Activated CD4-positive, alpha-beta T cell treated with anti-CD3 and anti-CD28 coated beads for 36 hours (primary cell): ENCODE measurements around the gene KIFC3. TPM values are rescaled to one million over a fixed set of nuclear protein-coding genes. Genes with fewer than 3 reads are reported as not detected.

Experiments used
- ATAC-seq: fragments of 200-7000 bp; cut with Tn5 transposase; one replicate; pipeline ENCODE4 v1.10.0; 2021; ENCODE audit warnings: mild to moderate bottlenecking, moderate library complexity
- CTCF ChIA-PET: fragments of 350-600 bp; sonication (Branson Sonifier 250); formaldehyde crosslinking; loops from one replicate; lab custom pipeline; 2021; ENCODE audit warnings: antibody characterized with exemption; lab: Charles Lee
- POLR2A ChIA-PET: fragments of 350-600 bp; sonication (Branson Sonifier 250); formaldehyde crosslinking; loops from one replicate; lab custom pipeline; 2021; ENCODE audit warnings: antibody characterized with exemption, inconsistent platforms; lab: Charles Lee
- DNase-seq: peaks from one replicate; pipeline ENCODE4 v3.0.0-alpha.2; 2020
- H3K27ac Mint-ChIP-seq: one replicate; pipeline ENCODE4 v1.8.0; 2021; ENCODE audit warnings: mixed read lengths
- H3K27me3 Mint-ChIP-seq: one replicate; pipeline ENCODE4 v1.8.0; 2021; ENCODE audit warnings: mixed read lengths
- H3K36me3 Mint-ChIP-seq: one replicate; pipeline ENCODE4 v1.8.0; 2021; ENCODE audit warnings: low read depth, mixed read lengths
- H3K4me1 Mint-ChIP-seq: one replicate; pipeline ENCODE4 v1.8.0; 2021; ENCODE audit warnings: mixed read lengths
- H3K4me3 Mint-ChIP-seq: one replicate; pipeline ENCODE4 v1.8.0; 2021; ENCODE audit warnings: mild to moderate bottlenecking, moderate library complexity, mixed read lengths
- H3K9me3 Mint-ChIP-seq: one replicate; pipeline ENCODE4 v1.8.0; 2021; ENCODE audit warnings: low read depth, mixed read lengths
- intact Hi-C, 2 experiments: fragments of 100-400 bp; cut with DNase I in 1 of 2; cut with micrococcal nuclease in 1 of 2; formaldehyde crosslinking; loops; one replicate each; pipeline versions ENCODE4 v1.14.2 to v1.15.1; 2022 to 2024; cut with DNase I, micrococcal nuclease
- total RNA-seq, 2 experiments: library from RNA; stranded (reverse); gene quantifications; one replicate each; pipeline ENCODE4 v1.2.3, GENCODE V29; 2021

The KIFC3 gene
- total RNA-seq, 2 experiments from 2014 or later: 0.32 to 0.66 TPM

- ATAC-seq: no peak
- H3K4me1 Mint-ChIP-seq: peaks cover 7% of the 10 kb centered on the region
- H3K27ac Mint-ChIP-seq: no peak overlapping the region
- no peaks in the 10 kb centered on the region for H3K9me3 Mint-ChIP-seq
- CTCF ChIA-PET: interaction anchor here (0.5 to 1.3 kb wide), 4 partner anchors 18 to 114 kb away, joined by 3 read pairs; no protein-coding TSS in a partner anchor
- no peaks in the 10 kb centered on the region for H3K36me3 Mint-ChIP-seq
- H3K27me3 Mint-ChIP-seq: peaks cover 6% of the 10 kb centered on the region
- no peak overlapping the region for H3K4me3 Mint-ChIP-seq
- POLR2A ChIA-PET: interaction anchor here (0.6 kb wide), 2 partner anchors 60 to 255 kb away, joined by 3 to 4 read pairs; partner anchors contain the start of gene KATNB1
- no peak for DNase-seq
- intact Hi-C loops: no loop called here
Measured at GRCh38 chr16:57794849-57795430, 7.4 kb downstream of the KIFC3 start.

GRCh38 chr16:57791893-57792461 lies 10.3 kb downstream of the KIFC3 start:
- POLR2A ChIA-PET: no interaction called here
- Mint-ChIP-seq H3K36me3 (no peaks in the 10 kb centered on the region), H3K27ac (no peak overlapping the region), H3K27me3 (peaks cover 1% of the 10 kb centered on the region), H3K9me3 (no peaks in the 10 kb centered on the region), H3K4me3 (no peak overlapping the region), H3K4me1 (no peaks in the 10 kb centered on the region)
- ATAC-seq: no peak
- intact Hi-C loops: no loop called here
- CTCF ChIA-PET: no interaction called here
- no peak for DNase-seq

GRCh38 chr16:57791195-57791892 lies 10.9 kb downstream of the KIFC3 start:
- H3K4me3 Mint-ChIP-seq: no peak overlapping the region
- no peak overlapping the region for H3K27ac Mint-ChIP-seq
- intact Hi-C loops: no loop called here
- POLR2A ChIA-PET: no interaction called here
- DNase-seq (no peak), ATAC-seq (no peak)
- H3K9me3 Mint-ChIP-seq: no peaks in the 10 kb centered on the region
- no peaks in the 10 kb centered on the region for H3K36me3 Mint-ChIP-seq
- no peaks in the 10 kb centered on the region for H3K4me1 Mint-ChIP-seq
- CTCF ChIA-PET: interaction anchor here (0.7 to 1.1 kb wide), 2 partner anchors 14 to 26 kb away, joined by 3 read pairs; no protein-coding TSS in a partner anchor
- peaks cover 1% of the 10 kb centered on the region for H3K27me3 Mint-ChIP-seq

GRCh38 chr16:57788951-57789350 lies 13.3 kb downstream of the KIFC3 start:
- CTCF ChIA-PET: no interaction called here
- DNase-seq (no peak), ATAC-seq (no peak)
- no peaks in the 10 kb centered on the region for H3K4me1 Mint-ChIP-seq
- H3K4me3 Mint-ChIP-seq: no peak overlapping the region
- intact Hi-C loops: no loop called here
- H3K36me3 Mint-ChIP-seq: no peaks in the 10 kb centered on the region
- POLR2A ChIA-PET: no interaction called here
- H3K27me3 Mint-ChIP-seq: peaks cover 1% of the 10 kb centered on the region
- H3K27ac Mint-ChIP-seq: no peak overlapping the region
- no peaks in the 10 kb centered on the region for H3K9me3 Mint-ChIP-seq

GRCh38 chr16:57788252-57788841 lies 13.9 kb downstream of the KIFC3 start:
- ATAC-seq: no peak
- CTCF ChIA-PET: no interaction called here
- POLR2A ChIA-PET: no interaction called here

GRCh38 chr16:57787519-57787905 lies 14.8 kb downstream of the KIFC3 start:
- Mint-ChIP-seq H3K27ac (no peak overlapping the region), H3K4me1 (no peaks in the 10 kb centered on the region), H3K9me3 (no peaks in the 10 kb centered on the region), H3K4me3 (no peak overlapping the region), H3K27me3 (peaks cover 1% of the 10 kb centered on the region), H3K36me3 (no peaks in the 10 kb centered on the region)
- CTCF ChIA-PET: interaction anchor here (0.7 kb wide), 1 partner anchor 31 kb away, joined by 3 read pairs; no protein-coding TSS in a partner anchor
- intact Hi-C loops: no loop called here
- POLR2A ChIA-PET: no interaction called here
- no peak for ATAC-seq
- DNase-seq: no peak

More at GRCh38 chr16:57788252-57788841, 13.9 kb downstream of the KIFC3 start:
- H3K27ac Mint-ChIP-seq: no peak overlapping the region
- intact Hi-C loops: no loop called here
- no peaks in the 10 kb centered on the region for H3K36me3 Mint-ChIP-seq
- peaks cover 1% of the 10 kb centered on the region for H3K27me3 Mint-ChIP-seq
- no peak overlapping the region for H3K4me3 Mint-ChIP-seq
- no peak for DNase-seq
- no peaks in the 10 kb centered on the region for H3K9me3 Mint-ChIP-seq
- no peaks in the 10 kb centered on the region for H3K4me1 Mint-ChIP-seq

GRCh38 chr16:57786632-57787518 lies 15.4 kb downstream of the KIFC3 start:
- ATAC-seq (no peak), DNase-seq (no peak)
- CTCF ChIA-PET: interaction anchor here (0.7 kb wide), 1 partner anchor 32 kb away, joined by 3 read pairs; no protein-coding TSS in a partner anchor
- POLR2A ChIA-PET: no interaction called here
- no peak overlapping the region for H3K4me3 Mint-ChIP-seq
- no peaks in the 10 kb centered on the region for H3K4me1 Mint-ChIP-seq
- intact Hi-C loops: no loop called here
- no peak overlapping the region for H3K27ac Mint-ChIP-seq
- no peaks in the 10 kb centered on the region for H3K27me3 Mint-ChIP-seq
- no peaks in the 10 kb centered on the region for H3K36me3 Mint-ChIP-seq
- H3K9me3 Mint-ChIP-seq: no peaks in the 10 kb centered on the region

GRCh38 chr16:57785924-57786323 lies 16.4 kb downstream of the KIFC3 start:
- ATAC-seq: no peak
- H3K4me1 Mint-ChIP-seq: no peaks in the 10 kb centered on the region
- H3K27ac Mint-ChIP-seq: no peak overlapping the region
- DNase-seq: no peak
- H3K4me3 Mint-ChIP-seq: no peak overlapping the region
- H3K9me3 Mint-ChIP-seq: no peaks in the 10 kb centered on the region
- ChIA-PET POLR2A (no interaction called here), CTCF (interaction anchor here (0.6 to 1.1 kb wide), 2 partner anchors 113 to 195 kb away, joined by 3 read pairs; no protein-coding TSS in a partner anchor)
- no peaks in the 10 kb centered on the region for H3K27me3 Mint-ChIP-seq
- no peaks in the 10 kb centered on the region for H3K36me3 Mint-ChIP-seq
- intact Hi-C loops: no loop called here

- H3K4me1 Mint-ChIP-seq: no peaks in the 10 kb centered on the region
- ChIA-PET CTCF (interaction anchor here (1.1 kb wide), 1 partner anchor 113 kb away, joined by 3 read pairs; no protein-coding TSS in a partner anchor), POLR2A (no interaction called here)
- no peak for DNase-seq
- no peaks in the 10 kb centered on the region for H3K9me3 Mint-ChIP-seq
- no peak overlapping the region for H3K4me3 Mint-ChIP-seq
- intact Hi-C loops: no loop called here
- H3K27ac Mint-ChIP-seq: no peak overlapping the region
- H3K27me3 Mint-ChIP-seq: no peaks in the 10 kb centered on the region
- H3K36me3 Mint-ChIP-seq: no peaks in the 10 kb centered on the region
- ATAC-seq: no peak
Measured at GRCh38 chr16:57785385-57785784, 16.9 kb downstream of the KIFC3 start.

GRCh38 chr16:57784334-57784733 lies 18.0 kb downstream of the KIFC3 start:
- Mint-ChIP-seq H3K4me1 (no peaks in the 10 kb centered on the region), H3K9me3 (no peaks in the 10 kb centered on the region), H3K27me3 (no peaks in the 10 kb centered on the region), H3K36me3 (no peaks in the 10 kb centered on the region), H3K27ac (no peak overlapping the region), H3K4me3 (no peak overlapping the region)
- ChIA-PET POLR2A (no interaction called here), CTCF (no interaction called here)
- intact Hi-C loops: no loop called here
- ATAC-seq (no peak), DNase-seq (no peak)

GRCh38 chr16:57783883-57784282 lies 18.4 kb downstream of the KIFC3 start:
- intact Hi-C loops: no loop called here
- CTCF ChIA-PET: no interaction called here
- H3K4me1 Mint-ChIP-seq: no peaks in the 10 kb centered on the region

More at GRCh38 chr16:57783883-57784282, 18.4 kb downstream of the KIFC3 start:
- H3K4me3 Mint-ChIP-seq: no peak overlapping the region
- H3K9me3 Mint-ChIP-seq: no peaks in the 10 kb centered on the region
- H3K27ac Mint-ChIP-seq: no peak overlapping the region
- POLR2A ChIA-PET: no interaction called here
- no peak for DNase-seq
- no peaks in the 10 kb centered on the region for H3K36me3 Mint-ChIP-seq
- H3K27me3 Mint-ChIP-seq: no peaks in the 10 kb centered on the region
- ATAC-seq: no peak
